NB4 (cell line): ENCODE measurements around the gene HTR1D.

Experiments used
- MYC ChIP-seq: IDR thresholded peaks from 2 replicates; pipeline ENCODE4 v1.6.1; 2011; ENCODE audit warnings: low read depth, low read length
- POLR2A ChIP-seq: IDR thresholded peaks from 2 replicates; pipeline ENCODE4 v1.6.1; 2011; ENCODE audit warnings: mild to moderate bottlenecking; ENCODE audit not compliant: insufficient read length; ENCODE audit errors: extremely low read depth
- TF ChIP-seq, protein P1 (sequence below): IDR thresholded peaks from one replicate; pipeline ENCODE4 v1.5.1; 2012; ENCODE audit warnings: low read depth, low read length
- TF ChIP-seq, protein P2 (sequence below): IDR thresholded peaks from 2 replicates; pipeline ENCODE4 v1.6.1; 2011; ENCODE audit warnings: low read depth, low read length

- TF ChIP-seq, protein P1, sequence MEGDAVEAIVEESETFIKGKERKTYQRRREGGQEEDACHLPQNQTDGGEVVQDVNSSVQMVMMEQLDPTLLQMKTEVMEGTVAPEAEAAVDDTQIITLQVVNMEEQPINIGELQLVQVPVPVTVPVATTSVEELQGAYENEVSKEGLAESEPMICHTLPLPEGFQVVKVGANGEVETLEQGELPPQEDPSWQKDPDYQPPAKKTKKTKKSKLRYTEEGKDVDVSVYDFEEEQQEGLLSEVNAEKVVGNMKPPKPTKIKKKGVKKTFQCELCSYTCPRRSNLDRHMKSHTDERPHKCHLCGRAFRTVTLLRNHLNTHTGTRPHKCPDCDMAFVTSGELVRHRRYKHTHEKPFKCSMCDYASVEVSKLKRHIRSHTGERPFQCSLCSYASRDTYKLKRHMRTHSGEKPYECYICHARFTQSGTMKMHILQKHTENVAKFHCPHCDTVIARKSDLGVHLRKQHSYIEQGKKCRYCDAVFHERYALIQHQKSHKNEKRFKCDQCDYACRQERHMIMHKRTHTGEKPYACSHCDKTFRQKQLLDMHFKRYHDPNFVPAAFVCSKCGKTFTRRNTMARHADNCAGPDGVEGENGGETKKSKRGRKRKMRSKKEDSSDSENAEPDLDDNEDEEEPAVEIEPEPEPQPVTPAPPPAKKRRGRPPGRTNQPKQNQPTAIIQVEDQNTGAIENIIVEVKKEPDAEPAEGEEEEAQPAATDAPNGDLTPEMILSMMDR, result no peak
- TF ChIP-seq POLR2A (no peak), MYC (no peak)
- TF ChIP-seq, protein P2, sequence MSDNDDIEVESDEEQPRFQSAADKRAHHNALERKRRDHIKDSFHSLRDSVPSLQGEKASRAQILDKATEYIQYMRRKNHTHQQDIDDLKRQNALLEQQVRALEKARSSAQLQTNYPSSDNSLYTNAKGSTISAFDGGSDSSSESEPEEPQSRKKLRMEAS, result no peak
Measured at GRCh38 chr1:23152966-23153684, 64.2 kb downstream of the HTR1D start.
